ENCODE results near the gene TMEM256. TPM values are rescaled to one million over a fixed set of nuclear protein-coding genes. Genes with fewer than 3 reads are reported as not detected.

Gene TMEM256
- total RNA-seq, 1 experiment from 2014 or later: 55.4 TPM

DNA sequence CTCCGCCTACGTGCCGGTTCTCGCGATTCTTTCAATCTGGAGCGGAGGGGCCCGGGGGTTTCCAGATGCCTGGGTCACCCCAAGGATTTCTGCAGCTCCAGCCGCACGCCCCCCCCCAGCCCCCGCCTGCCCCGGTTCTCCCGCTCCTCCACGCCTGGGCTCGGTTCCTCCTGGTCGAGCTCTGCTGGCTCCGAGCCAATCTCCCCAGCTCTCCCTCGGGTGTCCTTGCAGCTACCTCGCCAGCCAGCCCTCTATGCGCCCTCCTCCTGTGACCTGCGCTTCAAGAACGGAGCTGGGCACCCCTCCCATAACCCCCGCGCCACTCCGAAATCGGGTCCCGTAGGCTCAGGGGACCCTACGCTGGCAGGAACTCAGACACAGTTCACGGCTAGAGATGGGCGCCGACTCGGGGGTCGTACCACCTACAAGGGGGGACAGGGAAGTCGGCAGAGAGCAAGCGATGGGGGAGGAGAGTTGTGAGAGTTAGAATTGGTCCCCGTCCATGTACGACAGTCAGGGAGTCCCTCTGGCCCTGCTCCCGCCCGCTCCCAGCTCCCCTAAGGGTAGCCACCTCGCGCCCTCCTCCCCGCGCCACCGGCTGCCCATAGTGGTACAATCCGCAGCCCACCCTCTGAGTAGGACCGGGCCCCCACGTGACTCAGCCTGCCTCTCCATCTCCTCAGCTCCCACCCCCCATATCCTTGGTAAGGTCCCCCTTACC lies 36.4 kb upstream of the TMEM256 start:
- Histone ChIP-seq H3K4me1 (replicated peaks; ENCODE audit: insufficient read depth) (peaks cover 19% of the 10 kb centered on the region), H3K4me3 (peak overlapping the region; percentile 71), H3K9me2 (ENCODE audit: insufficient read depth) (no peaks in the 10 kb centered on the region), H2AFZ (peak overlapping the region; percentile 78), H3K79me2 (ENCODE audit: low read depth) (peaks cover 8% of the 10 kb centered on the region; the same call in 1 of the 2 replicates), H3K4me2 (peak overlapping the region; percentile 90), H3K36me3 (ENCODE audit: low read depth) (no peaks in the 10 kb centered on the region), H3K27ac (no peak overlapping the region), H3F3A (ENCODE audit: insufficient read depth, low read depth) (peaks cover 13% of the 10 kb centered on the region; the same call in 1 of the 2 replicates), H3K9me3 (ENCODE audit: insufficient read depth, low read depth) (no peaks in the 10 kb centered on the region), H3K27me3 (ENCODE audit: insufficient read depth, low read depth) (no peaks in the 10 kb centered on the region), H4K20me1 (ENCODE audit: insufficient read depth) (no peaks in the 10 kb centered on the region)
- peak in 1 of 2 experiments; percentile 51 for DNase-seq
- BruUV-seq (replicated peaks): no TSS peak
- POLR2A ChIA-PET (ENCODE audit: unreplicated experiment): interaction anchor here (0.7 to 1.1 kb wide), 3 partner anchors 19 to 247 kb away, joined by 15 to 26 read pairs (median 21); partner anchors contain the start of gene ZBTB4
- no peak for TF ChIP-seq EZH2 (IDR thresholded peaks at IDR 0.05; ENCODE audit: low read depth)
- TF ChIP-seq, protein P1, sequence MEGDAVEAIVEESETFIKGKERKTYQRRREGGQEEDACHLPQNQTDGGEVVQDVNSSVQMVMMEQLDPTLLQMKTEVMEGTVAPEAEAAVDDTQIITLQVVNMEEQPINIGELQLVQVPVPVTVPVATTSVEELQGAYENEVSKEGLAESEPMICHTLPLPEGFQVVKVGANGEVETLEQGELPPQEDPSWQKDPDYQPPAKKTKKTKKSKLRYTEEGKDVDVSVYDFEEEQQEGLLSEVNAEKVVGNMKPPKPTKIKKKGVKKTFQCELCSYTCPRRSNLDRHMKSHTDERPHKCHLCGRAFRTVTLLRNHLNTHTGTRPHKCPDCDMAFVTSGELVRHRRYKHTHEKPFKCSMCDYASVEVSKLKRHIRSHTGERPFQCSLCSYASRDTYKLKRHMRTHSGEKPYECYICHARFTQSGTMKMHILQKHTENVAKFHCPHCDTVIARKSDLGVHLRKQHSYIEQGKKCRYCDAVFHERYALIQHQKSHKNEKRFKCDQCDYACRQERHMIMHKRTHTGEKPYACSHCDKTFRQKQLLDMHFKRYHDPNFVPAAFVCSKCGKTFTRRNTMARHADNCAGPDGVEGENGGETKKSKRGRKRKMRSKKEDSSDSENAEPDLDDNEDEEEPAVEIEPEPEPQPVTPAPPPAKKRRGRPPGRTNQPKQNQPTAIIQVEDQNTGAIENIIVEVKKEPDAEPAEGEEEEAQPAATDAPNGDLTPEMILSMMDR (conservative IDR thresholded peaks at IDR 0.05): no peak
- CTCF ChIA-PET: interaction anchor here (0.5 to 1.1 kb wide), 2 partner anchors 13 to 660 kb away, joined by 3 read pairs; no protein-coding TSS in a partner anchor
- intact Hi-C loops (cut with micrococcal nuclease; ENCODE audit: unreplicated experiment): no loop called here

DNA sequence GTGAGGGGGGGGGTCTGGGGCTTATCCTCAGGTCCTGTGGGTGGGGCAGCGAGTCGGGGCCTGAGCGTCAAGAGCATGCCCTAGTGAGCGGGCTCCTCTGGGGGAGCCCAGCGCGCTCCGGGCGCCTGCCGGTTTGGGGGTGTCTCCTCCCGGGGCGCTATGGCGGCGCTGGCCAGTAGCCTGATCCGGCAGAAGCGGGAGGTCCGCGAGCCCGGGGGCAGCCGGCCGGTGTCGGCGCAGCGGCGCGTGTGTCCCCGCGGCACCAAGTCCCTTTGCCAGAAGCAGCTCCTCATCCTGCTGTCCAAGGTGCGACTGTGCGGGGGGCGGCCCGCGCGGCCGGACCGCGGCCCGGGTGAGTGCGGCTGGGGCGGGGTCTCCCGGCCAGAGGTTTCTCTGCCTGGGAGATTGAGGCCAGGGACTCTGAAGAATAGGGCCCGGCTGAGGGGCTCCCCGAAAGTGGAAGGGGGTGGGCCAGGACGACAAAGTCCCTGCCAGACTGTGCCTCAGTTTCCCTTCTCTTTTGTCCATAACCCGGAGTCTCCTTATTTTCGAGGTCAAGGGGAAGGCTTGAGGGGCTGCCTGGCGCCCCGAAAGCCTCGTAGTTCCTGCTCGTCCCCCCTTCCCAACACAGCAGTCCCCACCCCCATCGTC lies 35.7 kb upstream of the TMEM256 start, which contains the start of gene FGF11:
Gene FGF11 (plus strand): TSS at position 51 of the 651 bp plus-strand sequence. CDS start 109 bp downstream, at position 160.
- POLR2A ChIA-PET (ENCODE audit: unreplicated experiment): interaction anchor here (0.8 kb wide), 1 partner anchor 20 kb away, joined by 21 read pairs; no protein-coding TSS in a partner anchor
- Histone ChIP-seq H3K4me3 (peak within 1 kb of the TSS; percentile 71), H3K9me3 (ENCODE audit: insufficient read depth, low read depth) (no peaks in the 10 kb centered on the region), H3K9me2 (ENCODE audit: insufficient read depth) (no peaks in the 10 kb centered on the region), H3F3A (ENCODE audit: insufficient read depth, low read depth) (peaks cover 13% of the 10 kb centered on the region; the same call in 1 of the 2 replicates), H3K79me2 (ENCODE audit: low read depth) (peaks cover 8% of the 10 kb centered on the region; the same call in 1 of the 2 replicates), H3K36me3 (ENCODE audit: low read depth) (no peaks in the 10 kb centered on the region), H3K27me3 (ENCODE audit: insufficient read depth, low read depth) (no peaks in the 10 kb centered on the region), H3K4me2 (peak within 1 kb of the TSS; percentile 90), H3K4me1 (replicated peaks; ENCODE audit: insufficient read depth) (peaks cover 17% of the 10 kb centered on the region), H4K20me1 (ENCODE audit: insufficient read depth) (no peaks in the 10 kb centered on the region), H2AFZ (peak within 1 kb of the TSS; percentile 78), H3K27ac (no peak within 1 kb of the TSS)
- no TSS peak for BruUV-seq (replicated peaks)
- peak in 1 of 2 experiments; percentile 31 for DNase-seq
- TF ChIP-seq EZH2 (IDR thresholded peaks at IDR 0.05; ENCODE audit: low read depth): no peak
- TF ChIP-seq, protein P1 (conservative IDR thresholded peaks at IDR 0.05): no peak
- intact Hi-C loops (cut with micrococcal nuclease; ENCODE audit: unreplicated experiment): loop anchor here (5.0 kb wide), 1 partner anchor 63 kb away; no protein-coding TSS in a partner anchor
- CTCF ChIA-PET: no interaction called here
